Tibial nerve (tissue), 4 donors: ENCODE measurements around the gene CDYL. TPM values are rescaled to one million over a fixed set of nuclear protein-coding genes. Genes with fewer than 3 reads are reported as not detected.
"Not testable (repeated sequence)": the region's sequence is repeated elsewhere in the genome, so short reads cannot be mapped to it uniquely, and the experiment has no call there.

Experiments used
- DNase-seq, 2 donors: peaks; one replicate each; pipeline ENCODE4 v3.0.0-alpha.2; 2019; ENCODE audit warnings: low spot score in 2 of 2
- H3K27ac ChIP-seq, 4 donors: fragments of 200-600 bp; sonication (generic) in 3 of 4; one replicate each; pipeline ENCODE4 v1.5.1; 2017 to 2019; ENCODE audit warnings: mild to moderate bottlenecking in 1 of 4
- H3K27me3 ChIP-seq, 2 donors: fragments of 200-600 bp; sonication (generic) in 1 of 2; one replicate each; pipeline versions ENCODE4 v1.5.1 to v1.6.0; 2017 to 2019
- H3K36me3 ChIP-seq, 3 donors: fragments of 200-600 bp; sonication (generic); one replicate each; pipeline ENCODE4 v1.5.1; 2018 to 2019
- H3K4me1 ChIP-seq, 4 donors: fragments of 200-600 bp; sonication (generic) in 3 of 4; one replicate each; pipeline ENCODE4 v1.5.1; 2017 to 2019
- H3K4me3 ChIP-seq, 4 donors: fragments of 200-600 bp; sonication (generic) in 3 of 4; one replicate each; pipeline ENCODE4 v1.5.1; 2017 to 2019; ENCODE audit warnings: mild to moderate bottlenecking in 1 of 4, moderate library complexity in 1 of 4
- H3K9me3 ChIP-seq, 4 donors: fragments of 200-600 bp; sonication (generic) in 3 of 4; one replicate each; pipeline ENCODE4 v1.5.1; 2017 to 2019
- CTCF ChIP-seq, 5 experiments: fragments of 200-600 bp in 3 of 5; fragments of 450-650 bp in 2 of 5; sonication (generic) in 3 of 5; IDR thresholded peaks; one replicate each; pipeline ENCODE4 v1.5.1; 2016 to 2019; ENCODE audit warnings: antibody characterized with exemption in 5 of 5, mild to moderate bottlenecking in 3 of 5, moderate library complexity in 2 of 5
- EP300 ChIP-seq, 2 donors: sonication (generic); formaldehyde crosslinking; IDR thresholded peaks; one replicate each; pipeline ENCODE4 v1.6.1; 2017; ENCODE audit warnings: antibody characterized with exemption in 2 of 2, mild to moderate bottlenecking in 1 of 2
- POLR2A ChIP-seq, 2 donors: fragments of 450-650 bp; IDR thresholded peaks; one replicate each; pipeline ENCODE4 v1.6.1; 2017; ENCODE audit warnings: antibody characterized with exemption in 2 of 2, mild to moderate bottlenecking in 2 of 2, moderate library complexity in 2 of 2
- WGBS, 2 donors: methylation state at CpG; one replicate each; pipeline ENCODE4 v1.1.5; 2018; 5-methylcytosine and 5-hydroxymethylcytosine counted together
- total RNA-seq, 4 donors: library from RNA; depleted of rRNA; stranded (reverse); fragments of >200 nt; gene quantifications; one replicate each; pipeline ENCODE4 v1.1.0, GENCODE V29; 2016

Gene CDYL
- total RNA-seq, 4 donors from 2014 or later = 20.3 to 37.5 (median 31.7) TPM

- H3K27me3 ChIP-seq = no peaks in the 10 kb centered on the region
- H3K4me3 ChIP-seq = no peak overlapping the region
- no peak for DNase-seq
- peaks cover 0 to 59% (median 37%) of the 10 kb centered on the region in 4 donors for H3K9me3 ChIP-seq
- H3K4me1 ChIP-seq = no peaks in the 10 kb centered on the region
- H3K27ac ChIP-seq = no peak overlapping the region
- TF ChIP-seq POLR2A (IDR thresholded peaks at IDR 0.05) = no peak
- no peak for TF ChIP-seq CTCF (IDR thresholded peaks at IDR 0.05)
- TF ChIP-seq EP300 (IDR thresholded peaks at IDR 0.05) = no peak
- peaks cover 0 to 5% (median 4%) of the 10 kb centered on the region in 3 donors for H3K36me3 ChIP-seq
Measured at GRCh38 chr6:4829089-4829488, 52.9 kb downstream of the CDYL start.

GRCh38 chr6:4835540-4835939, 59.3 kb downstream of the CDYL start:
- H3K4me1 ChIP-seq, H3K27ac ChIP-seq, H3K27me3 ChIP-seq, H3K4me3 ChIP-seq, DNase-seq: not testable (repeated sequence)
- H3K36me3 ChIP-seq = peaks cover 0 to 16% (median 0%) of the 10 kb centered on the region in 3 donors
- WGBS, 2 donors = 97 to 98% methylated on average over 9 to 11 of the region's 13 CpGs
- H3K9me3 ChIP-seq = peaks cover 0 to 49% (median 6%) of the 10 kb centered on the region in 4 donors

GRCh38 chr6:4840169-4840568, 64.0 kb downstream of the CDYL start:
- Histone ChIP-seq H3K27me3 (no peaks in the 10 kb centered on the region), H3K4me3 (no peak overlapping the region), H3K4me1 (no peaks in the 10 kb centered on the region), H3K36me3 (peaks cover 0 to 16% (median 0%) of the 10 kb centered on the region in 3 donors), H3K27ac (no peak overlapping the region), H3K9me3 (peaks cover 0 to 69% (median 16%) of the 10 kb centered on the region in 4 donors)
- DNase-seq = no peak
- 94 to 97% methylated on average over 3 of the region's 3 CpGs for WGBS, 2 donors
- TF ChIP-seq CTCF (IDR thresholded peaks at IDR 0.05) (no peak), POLR2A (IDR thresholded peaks at IDR 0.05) (no peak), EP300 (IDR thresholded peaks at IDR 0.05) (no peak)

GRCh38 chr6:4844108-4844507, 67.9 kb downstream of the CDYL start:
- Histone ChIP-seq H3K9me3 (peaks cover 0 to 56% (median 19%) of the 10 kb centered on the region in 4 donors), H3K27me3 (no peaks in the 10 kb centered on the region), H3K27ac (no peak overlapping the region), H3K4me3 (no peak overlapping the region), H3K36me3 (peaks cover 0 to 1% (median 0%) of the 10 kb centered on the region in 3 donors), H3K4me1 (no peaks in the 10 kb centered on the region)
- WGBS, 2 donors = 96 to 100% methylated on average over 7 of the region's 7 CpGs
- no peak for DNase-seq
- TF ChIP-seq EP300 (IDR thresholded peaks at IDR 0.05) (no peak), POLR2A (IDR thresholded peaks at IDR 0.05) (no peak), CTCF (IDR thresholded peaks at IDR 0.05) (no peak)

- H3K9me3 ChIP-seq = peaks cover 0 to 41% (median 12%) of the 10 kb centered on the region in 4 donors
- no peak for DNase-seq
- no peak overlapping the region for H3K27ac ChIP-seq
- TF ChIP-seq CTCF (IDR thresholded peaks at IDR 0.05) (no peak), EP300 (IDR thresholded peaks at IDR 0.05) (no peak), POLR2A (IDR thresholded peaks at IDR 0.05) (no peak)
- H3K36me3 ChIP-seq = no peaks in the 10 kb centered on the region
- 94 to 97% methylated on average over 2 of the region's 2 CpGs for WGBS, 2 donors
- H3K4me1 ChIP-seq = no peaks in the 10 kb centered on the region
- H3K27me3 ChIP-seq = no peaks in the 10 kb centered on the region
- no peak overlapping the region for H3K4me3 ChIP-seq
Measured at GRCh38 chr6:4846387-4846786, 70.2 kb downstream of the CDYL start.
